Prostate gland (tissue), 2 donors: ENCODE data around the gene GGT7.

Source experiments
- CTCF ChIP-seq, 4 experiments: fragments of 200-600 bp in 2 of 4; fragments of 450-650 bp in 2 of 4; sonication (generic) in 2 of 4; IDR thresholded peaks; 1 replicate in 3 of 4; 2 replicates in 1 of 4; pipeline ENCODE4 v1.5.1; 2016 to 2019; ENCODE audit warnings: antibody characterized with exemption in 4 of 4, mild to moderate bottlenecking in 2 of 4, moderate library complexity in 2 of 4
- POLR2A ChIP-seq: fragments of 450-650 bp; IDR thresholded peaks from one replicate; pipeline ENCODE4 v1.6.1; 2016; ENCODE audit warnings: antibody characterized with exemption, mild to moderate bottlenecking
- POLR2AphosphoS5 ChIP-seq: sonication (generic); formaldehyde crosslinking; IDR thresholded peaks from one replicate; pipeline ENCODE4 v1.6.1; 2017; ENCODE audit warnings: antibody characterized with exemption

GRCh38 chr20:34920055-34920454 lies 47.4 kb upstream of the GGT7 start:
- TF ChIP-seq POLR2AphosphoS5 (no peak), CTCF (IDR thresholded peaks at IDR 0.05) (no peak), POLR2A (no peak)
